Keratinocyte (primary cell): ENCODE results near the gene ZNF337. TPM values are rescaled to one million over a fixed set of nuclear protein-coding genes. Genes with fewer than 3 reads are reported as not detected.

Experiments
- DNase-seq: peaks from one replicate; pipeline ENCODE4 v3.0.0-alpha.2; 2011; ENCODE audit warnings: low read depth, missing footprints, low spot score
- FAIRE-seq: peaks from 2 replicates; lab custom pipeline; 2011; peaks lifted over from hg19 to GRCh38; lab: Jason Lieb, UNC
- H2AFZ ChIP-seq: 2 replicates; pipeline ENCODE4 v1.6.0; 2012; ENCODE audit warnings: low read length, control low read depth, inconsistent platforms; ENCODE audit not compliant: control insufficient read depth
- H3K27ac ChIP-seq: 2 replicates; pipeline ENCODE4 v1.5.1; 2011; ENCODE audit warnings: low read length; ENCODE audit not compliant: control insufficient read depth, insufficient read depth
- H3K27me3 ChIP-seq: 3 replicates; pipeline ENCODE4 v1.6.0; 2011; ENCODE audit warnings: low read length; ENCODE audit not compliant: control insufficient read depth, insufficient read depth; ENCODE audit errors: extremely low read depth
- H3K36me3 ChIP-seq, 2 experiments: 2 replicates in 1 of 2; 3 replicates in 1 of 2; pipeline ENCODE4 v1.5.1; 2011; ENCODE audit warnings: low read length in 2 of 2, mild to moderate bottlenecking in 1 of 2; ENCODE audit not compliant: control insufficient read depth in 2 of 2, insufficient read depth in 2 of 2; ENCODE audit errors: extremely low read depth in 1 of 2
- H3K4me1 ChIP-seq: 3 replicates; pipeline ENCODE4 v1.5.1; 2011; ENCODE audit warnings: low read length; ENCODE audit not compliant: control insufficient read depth, insufficient read depth; ENCODE audit errors: extremely low read depth
- H3K4me2 ChIP-seq: 3 replicates; pipeline ENCODE4 v1.6.0; 2011; ENCODE audit warnings: low read depth, low read length; ENCODE audit not compliant: control insufficient read depth, insufficient read depth; ENCODE audit errors: extremely low read depth
- H3K4me3 ChIP-seq, 3 experiments: fragments of 200-600 bp in 1 of 3; sonication (generic) in 1 of 3; 2 replicates in 2 of 3; 3 replicates in 1 of 3; pipeline ENCODE4 v1.5.1; 2011 to 2016; ENCODE audit warnings: low read length in 3 of 3, mild to moderate bottlenecking in 3 of 3, control low read depth in 2 of 3, inconsistent platforms in 1 of 3, low read depth in 1 of 3, mixed read lengths in 1 of 3, mixed run types in 1 of 3, moderate library complexity in 1 of 3; ENCODE audit not compliant: control insufficient read depth in 2 of 3, insufficient read depth in 2 of 3; ENCODE audit errors: extremely low read depth in 1 of 3
- H3K79me2 ChIP-seq: 2 replicates; pipeline ENCODE4 v1.6.0; 2012; ENCODE audit warnings: low read length; ENCODE audit not compliant: control insufficient read depth, insufficient read depth
- H3K9ac ChIP-seq: 3 replicates; pipeline ENCODE4 v1.6.0; 2011; ENCODE audit warnings: low read length; ENCODE audit not compliant: control insufficient read depth, insufficient read depth; ENCODE audit errors: extremely low read depth
- H3K9me1 ChIP-seq: 3 replicates; pipeline ENCODE4 v1.6.0; 2011; ENCODE audit warnings: low read length; ENCODE audit not compliant: control insufficient read depth, insufficient read depth; ENCODE audit errors: extremely low read depth
- H3K9me3 ChIP-seq: 2 replicates; pipeline ENCODE4 v1.5.1; 2012; ENCODE audit warnings: low read depth, low read length; ENCODE audit not compliant: control insufficient read depth
- H4K20me1 ChIP-seq: 3 replicates; pipeline ENCODE4 v1.6.0; 2011; ENCODE audit warnings: low read length; ENCODE audit not compliant: control insufficient read depth, insufficient read depth; ENCODE audit errors: extremely low read depth
- EZH2 ChIP-seq: IDR thresholded peaks from one replicate; pipeline ENCODE4 v1.6.1; 2012; ENCODE audit warnings: inconsistent platforms, mild to moderate bottlenecking, low read length, moderate library complexity
- dilution Hi-C: fragments of 300-500 bp; cut with MboI; formaldehyde crosslinking; loops from one replicate; pipeline ENCODE4 v1.7.0; 2020; ENCODE audit warnings: low sequenced_read_pairs; ENCODE audit not compliant: extremely low pct_ligation_motif_present
- polyA plus RNA-seq, 5 experiments: library from polyadenylated mRNA; depleted of rRNA in 3 of 5; stranded (reverse) in 3 of 5; stranded (forward) in 1 of 5; unstranded in 1 of 5; fragments of >200 nt; gene quantifications; 1 replicate in 1 of 5; 2 replicates in 3 of 5; 3 replicates in 1 of 5; pipeline versions ENCODE4 v1.2.1 to v1.2.3, GENCODE V29; 2011 to 2012; ENCODE audit warnings: missing spikeins in 2 of 5, low read depth in 1 of 5, low replicate concordance in 1 of 5
- TF ChIP-seq, protein P1 (sequence below), 3 experiments: IDR thresholded peaks in 1 of 3; conservative IDR thresholded peaks in 1 of 3; optimal IDR thresholded peaks in 1 of 3; 2 replicates in 2 of 3; 3 replicates in 1 of 3; pipeline versions ENCODE3 to v1.5.1; 2011; ENCODE audit warnings: low read length in 3 of 3, mild to moderate bottlenecking in 3 of 3, moderate library complexity in 2 of 3, control low read depth in 1 of 3, inconsistent platforms in 1 of 3; ENCODE audit not compliant: insufficient read depth in 2 of 3; ENCODE audit errors: extremely low read depth in 1 of 3

ZNF337 gene
- polyA plus RNA-seq, 1 donor (not counting 4 experiments of a cell fraction or from before 2014, with no cell fraction given) = 15.9 TPM

DNA sequence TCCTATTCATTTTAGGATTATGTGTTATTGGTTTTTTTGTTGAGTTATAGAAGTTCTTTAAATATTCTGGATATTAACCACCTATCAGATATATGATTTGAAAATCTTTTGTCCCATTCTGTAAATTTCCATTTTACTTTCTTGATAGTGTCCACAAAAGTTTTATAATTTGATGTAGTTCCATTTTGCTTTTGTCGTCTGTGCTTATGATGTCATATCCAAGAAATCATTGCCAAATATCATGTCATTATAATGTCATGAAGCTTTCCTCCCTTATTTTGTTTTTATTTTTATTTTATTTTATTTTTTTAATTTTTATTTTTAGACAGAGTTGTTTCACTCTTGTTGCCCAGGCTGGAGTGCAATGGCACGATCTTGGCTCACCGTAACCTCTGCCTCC, 51.8 kb downstream of the ZNF337 start:
- no peak for FAIRE-seq
- peaks cover 0 to 2% of the 10 kb centered on the region in 2 experiments for H3K36me3 ChIP-seq

DNA sequence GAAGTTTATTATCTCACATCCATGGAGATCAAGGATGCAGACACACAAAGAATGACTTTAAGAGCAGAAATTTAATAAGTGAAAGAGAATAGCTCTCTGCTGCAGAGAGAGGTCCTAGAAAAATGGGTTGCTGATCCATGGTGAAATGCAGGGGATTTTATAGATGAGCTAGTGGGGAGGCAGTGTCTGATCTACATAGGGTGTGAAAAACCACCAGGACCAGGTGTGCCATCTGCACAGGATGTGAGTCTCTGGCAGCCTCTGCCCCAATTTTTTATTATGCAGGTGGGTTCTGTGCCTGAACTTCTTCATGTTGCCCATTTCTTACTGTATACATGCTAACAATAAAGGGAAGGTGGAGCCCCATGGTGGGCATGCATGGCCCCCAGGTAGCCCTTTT, 52.9 kb downstream of the ZNF337 start:
- no peak for FAIRE-seq
- Histone ChIP-seq H3K4me3 (no peak overlapping the region), H3K36me3 (peaks cover 0 to 2% of the 10 kb centered on the region in 2 experiments), H3K27ac (no peak overlapping the region), H3K4me2 (no peak overlapping the region), H3K4me1 (no peaks in the 10 kb centered on the region), H3K27me3 (no peaks in the 10 kb centered on the region), H3K9me3 (no peaks in the 10 kb centered on the region), H3K9ac (no peak overlapping the region), H2AFZ (no peak overlapping the region), H3K9me1 (no peaks in the 10 kb centered on the region), H3K79me2 (no peaks in the 10 kb centered on the region), H4K20me1 (no peaks in the 10 kb centered on the region)
- no peak for TF ChIP-seq EZH2
- TF ChIP-seq, protein P1, sequence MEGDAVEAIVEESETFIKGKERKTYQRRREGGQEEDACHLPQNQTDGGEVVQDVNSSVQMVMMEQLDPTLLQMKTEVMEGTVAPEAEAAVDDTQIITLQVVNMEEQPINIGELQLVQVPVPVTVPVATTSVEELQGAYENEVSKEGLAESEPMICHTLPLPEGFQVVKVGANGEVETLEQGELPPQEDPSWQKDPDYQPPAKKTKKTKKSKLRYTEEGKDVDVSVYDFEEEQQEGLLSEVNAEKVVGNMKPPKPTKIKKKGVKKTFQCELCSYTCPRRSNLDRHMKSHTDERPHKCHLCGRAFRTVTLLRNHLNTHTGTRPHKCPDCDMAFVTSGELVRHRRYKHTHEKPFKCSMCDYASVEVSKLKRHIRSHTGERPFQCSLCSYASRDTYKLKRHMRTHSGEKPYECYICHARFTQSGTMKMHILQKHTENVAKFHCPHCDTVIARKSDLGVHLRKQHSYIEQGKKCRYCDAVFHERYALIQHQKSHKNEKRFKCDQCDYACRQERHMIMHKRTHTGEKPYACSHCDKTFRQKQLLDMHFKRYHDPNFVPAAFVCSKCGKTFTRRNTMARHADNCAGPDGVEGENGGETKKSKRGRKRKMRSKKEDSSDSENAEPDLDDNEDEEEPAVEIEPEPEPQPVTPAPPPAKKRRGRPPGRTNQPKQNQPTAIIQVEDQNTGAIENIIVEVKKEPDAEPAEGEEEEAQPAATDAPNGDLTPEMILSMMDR (optimal IDR thresholded peaks at IDR 0.05 in 1 of 3, IDR thresholded peaks at IDR 0.05 in 1 of 3, conservative IDR thresholded peaks at IDR 0.05 in 1 of 3; ENCODE audit: extremely low read depth in 1 of 3, insufficient read depth in 2 of 3, low read length in 3 of 3) = no peak
- DNase-seq = no peak
- dilution Hi-C loops = no loop called here

More for the DNA sequence above, 51.8 kb downstream of the ZNF337 start:
- Histone ChIP-seq H3K4me1 (no peaks in the 10 kb centered on the region), H3K27me3 (no peaks in the 10 kb centered on the region), H3K9ac (no peak overlapping the region), H3K9me1 (no peaks in the 10 kb centered on the region), H3K9me3 (no peaks in the 10 kb centered on the region), H3K4me2 (no peak overlapping the region), H3K4me3 (no peak overlapping the region), H4K20me1 (no peaks in the 10 kb centered on the region), H2AFZ (no peak overlapping the region), H3K27ac (no peak overlapping the region), H3K79me2 (no peaks in the 10 kb centered on the region)
- no peak for TF ChIP-seq EZH2
- TF ChIP-seq, protein P1 (optimal IDR thresholded peaks at IDR 0.05 in 1 of 3, IDR thresholded peaks at IDR 0.05 in 1 of 3, conservative IDR thresholded peaks at IDR 0.05 in 1 of 3; ENCODE audit: extremely low read depth in 1 of 3, insufficient read depth in 2 of 3, low read length in 3 of 3) = no peak
- no peak for DNase-seq
- dilution Hi-C loops = no loop called here
